Gastrocnemius medialis (tissue), 4 donors: Measurements from ENCODE around the gene MTURN. TPM values are rescaled to one million over a fixed set of nuclear protein-coding genes. Genes with fewer than 3 reads are reported as not detected.

ENCODE experiments used
- ATAC-seq, 2 donors: fragments of 150-250 bp; one replicate each; pipeline ENCODE4 v1.9.1; 2016
- DNase-seq, 2 donors: peaks; one replicate each; pipeline ENCODE4 v3.0.0-alpha.2; 2019
- H3K27ac ChIP-seq, 4 donors: fragments of 200-600 bp; sonication (generic); 1 replicate in 1 of 4; 2 replicates in 3 of 4; pipeline ENCODE4 v1.5.1; 2016 to 2018; ENCODE audit warnings: mild to moderate bottlenecking in 2 of 4, moderate library complexity in 1 of 4
- H3K27me3 ChIP-seq, 3 donors: fragments of 200-600 bp; sonication (generic) in 2 of 3; 1 replicate in 1 of 3; 2 replicates in 2 of 3; pipeline versions ENCODE4 v1.5.1 to v1.6.0; 2016 to 2019; ENCODE audit warnings: mild to moderate bottlenecking in 1 of 3, moderate library complexity in 1 of 3
- H3K36me3 ChIP-seq, 2 donors: fragments of 200-600 bp; sonication (generic) in 1 of 2; one replicate each; pipeline ENCODE4 v1.5.1; 2017 to 2018
- H3K4me1 ChIP-seq, 2 donors: fragments of 200-600 bp; sonication (generic) in 1 of 2; one replicate each; pipeline ENCODE4 v1.5.1; 2016 to 2017; ENCODE audit warnings: mild to moderate bottlenecking in 2 of 2
- H3K4me3 ChIP-seq, 4 donors: fragments of 200-600 bp; sonication (generic) in 3 of 4; 1 replicate in 1 of 4; 2 replicates in 3 of 4; pipeline ENCODE4 v1.5.1; 2016 to 2019; ENCODE audit warnings: mild to moderate bottlenecking in 2 of 4
- H3K9me3 ChIP-seq, 3 donors: fragments of 200-600 bp; sonication (generic) in 2 of 3; 1 replicate in 1 of 3; 2 replicates in 2 of 3; pipeline ENCODE4 v1.5.1; 2016 to 2019
- POLR2A ChIP-seq, 2 donors: fragments of 450-650 bp; IDR thresholded peaks; one replicate each; pipeline ENCODE4 v1.6.1; 2017; ENCODE audit warnings: antibody characterized with exemption in 2 of 2, mild to moderate bottlenecking in 2 of 2, moderate library complexity in 2 of 2
- in situ Hi-C, 4 donors: fragments of 200-750 bp; cut with MboI; loops; one replicate each; pipeline versions ENCODE4 v1.15.0 to v1.8.0; 2017; ENCODE audit warnings: low sequenced_read_pairs in 4 of 4
- intact Hi-C: fragments of 100-400 bp; cut with DNase I; formaldehyde crosslinking; loops from one replicate; pipeline ENCODE4 v1.15.1; 2023; ENCODE audit warnings: low total_unique reads
- total RNA-seq, 4 donors: library from RNA; depleted of rRNA; stranded (reverse); fragments of >200 nt; gene quantifications; one replicate each; pipeline versions ENCODE4 v1.1.0 to v1.2.3, GENCODE V29; 2016
- TF ChIP-seq, protein P1 (sequence below), 5 experiments: fragments of 450-650 bp in 3 of 5; fragments of 200-600 bp in 2 of 5; sonication (generic) in 2 of 5; IDR thresholded peaks in 4 of 5; conservative IDR thresholded peaks in 1 of 5; 1 replicate in 4 of 5; 2 replicates in 1 of 5; pipeline ENCODE4 v1.5.1; 2016 to 2019; ENCODE audit warnings: antibody characterized with exemption in 5 of 5, mild to moderate bottlenecking in 3 of 5, moderate library complexity in 3 of 5

Gene MTURN
- total RNA-seq, 4 donors from 2014 or later, result 32.9 to 81.9 (median 44.7) TPM

DNA sequence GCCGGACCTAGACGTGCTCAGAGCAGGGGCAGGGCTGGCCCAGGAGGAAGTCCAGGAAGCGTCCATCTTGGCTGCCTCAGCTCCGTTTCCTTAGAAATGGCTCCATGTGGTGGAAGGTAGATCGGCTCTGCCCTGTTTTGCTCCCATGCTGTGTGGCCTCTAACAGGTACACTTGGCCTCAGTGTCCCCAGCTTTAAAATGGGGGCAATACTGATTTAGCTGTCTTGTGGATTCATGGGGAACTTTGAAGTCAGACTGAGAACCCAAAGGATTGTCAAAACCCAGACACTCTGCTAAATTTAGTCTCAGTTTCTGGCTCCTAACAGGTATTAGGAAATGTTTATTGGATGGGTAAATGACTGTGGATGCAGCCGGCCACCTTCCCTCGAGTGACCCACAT, 15.9 kb downstream of the MTURN start:
- TF ChIP-seq POLR2A (IDR thresholded peaks at IDR 0.05), result no peak
- TF ChIP-seq, protein P1, sequence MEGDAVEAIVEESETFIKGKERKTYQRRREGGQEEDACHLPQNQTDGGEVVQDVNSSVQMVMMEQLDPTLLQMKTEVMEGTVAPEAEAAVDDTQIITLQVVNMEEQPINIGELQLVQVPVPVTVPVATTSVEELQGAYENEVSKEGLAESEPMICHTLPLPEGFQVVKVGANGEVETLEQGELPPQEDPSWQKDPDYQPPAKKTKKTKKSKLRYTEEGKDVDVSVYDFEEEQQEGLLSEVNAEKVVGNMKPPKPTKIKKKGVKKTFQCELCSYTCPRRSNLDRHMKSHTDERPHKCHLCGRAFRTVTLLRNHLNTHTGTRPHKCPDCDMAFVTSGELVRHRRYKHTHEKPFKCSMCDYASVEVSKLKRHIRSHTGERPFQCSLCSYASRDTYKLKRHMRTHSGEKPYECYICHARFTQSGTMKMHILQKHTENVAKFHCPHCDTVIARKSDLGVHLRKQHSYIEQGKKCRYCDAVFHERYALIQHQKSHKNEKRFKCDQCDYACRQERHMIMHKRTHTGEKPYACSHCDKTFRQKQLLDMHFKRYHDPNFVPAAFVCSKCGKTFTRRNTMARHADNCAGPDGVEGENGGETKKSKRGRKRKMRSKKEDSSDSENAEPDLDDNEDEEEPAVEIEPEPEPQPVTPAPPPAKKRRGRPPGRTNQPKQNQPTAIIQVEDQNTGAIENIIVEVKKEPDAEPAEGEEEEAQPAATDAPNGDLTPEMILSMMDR (IDR thresholded peaks at IDR 0.05 in 4 of 5, conservative IDR thresholded peaks at IDR 0.05 in 1 of 5), result no peak
- Histone ChIP-seq H3K27ac (peak overlapping the region in 1 of 4 donors; percentile 18), H3K9me3 (no peaks in the 10 kb centered on the region), H3K4me3 (no peak overlapping the region), H3K4me1 (peaks cover 25 to 28% of the 10 kb centered on the region in 2 donors), H3K36me3 (peaks cover 0 to 8% of the 10 kb centered on the region in 2 donors), H3K27me3 (no peaks in the 10 kb centered on the region)
- DNase-seq, result no peak
- no peak for ATAC-seq
- intact Hi-C loops, result no loop called here
- in situ Hi-C loops, result loop anchor here in 1 of 4 donors (25.0 kb wide), 1 partner anchor 412 kb away; no protein-coding TSS in a partner anchor

DNA sequence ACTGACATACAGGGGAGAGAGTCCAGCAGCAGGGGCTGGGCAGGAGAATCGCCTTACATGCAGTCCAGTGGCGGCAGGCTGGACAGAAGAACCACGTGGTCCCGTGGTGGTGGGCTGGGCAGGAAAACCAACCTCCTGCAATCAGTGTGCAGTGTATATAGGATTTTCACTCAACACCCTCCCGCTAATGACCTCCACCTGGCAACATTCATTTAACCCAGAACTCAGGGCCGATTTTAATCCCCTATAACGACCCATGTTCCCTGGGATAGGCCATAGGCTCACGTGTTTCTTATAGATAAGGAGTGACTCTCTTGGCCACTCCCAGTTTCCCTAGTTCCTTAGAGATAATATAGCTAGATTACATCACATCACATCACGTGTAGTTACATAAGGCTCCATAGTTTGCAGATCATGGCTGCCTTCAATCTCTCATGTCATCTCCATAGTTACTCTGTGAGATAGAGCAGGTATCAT, 19.4 kb downstream of the MTURN start:
- no peak for TF ChIP-seq POLR2A (IDR thresholded peaks at IDR 0.05)
- TF ChIP-seq, protein P1 (IDR thresholded peaks at IDR 0.05 in 4 of 5, conservative IDR thresholded peaks at IDR 0.05 in 1 of 5), result no peak

DNA sequence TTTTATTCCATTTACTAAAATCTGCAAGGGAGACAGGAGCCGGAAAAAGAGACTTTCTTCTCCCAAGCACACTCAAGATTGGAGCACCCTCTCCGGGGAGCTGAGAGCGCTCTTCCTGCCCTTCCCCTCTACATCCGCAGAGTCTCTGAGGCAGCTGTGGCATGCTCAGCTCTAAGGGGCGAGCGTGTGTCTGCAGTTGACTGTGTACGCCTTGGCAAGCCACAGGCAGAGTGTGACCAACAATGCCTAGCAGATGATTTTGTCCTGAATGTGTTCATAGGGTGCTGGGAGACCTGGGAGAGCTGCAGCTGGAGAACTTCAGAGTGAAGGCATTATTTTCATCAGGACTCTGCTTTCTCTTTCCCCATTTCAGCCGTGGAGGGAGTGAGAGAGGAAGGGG, 20.7 kb downstream of the MTURN start:
- no peak overlapping the region for H3K4me3 ChIP-seq
- DNase-seq (no peak), ATAC-seq (no peak)
- no peak for TF ChIP-seq POLR2A (IDR thresholded peaks at IDR 0.05)
- TF ChIP-seq, protein P1 (IDR thresholded peaks at IDR 0.05 in 4 of 5, conservative IDR thresholded peaks at IDR 0.05 in 1 of 5), result no peak
- in situ Hi-C loops (loop anchor here in 1 of 4 donors (25.0 kb wide), 1 partner anchor 407 kb away; no protein-coding TSS in a partner anchor), intact Hi-C loops (no loop called here)
- no peak overlapping the region for H3K27ac ChIP-seq
- no peaks in the 10 kb centered on the region for H3K9me3 ChIP-seq
- no peaks in the 10 kb centered on the region for H3K27me3 ChIP-seq
- H3K36me3 ChIP-seq, result peaks cover 0 to 14% of the 10 kb centered on the region in 2 donors
- peaks cover 6 to 7% of the 10 kb centered on the region in 2 donors for H3K4me1 ChIP-seq

More for the DNA sequence above, 19.4 kb downstream of the MTURN start:
- peaks cover 0 to 8% of the 10 kb centered on the region in 2 donors for H3K36me3 ChIP-seq
- no peak for DNase-seq
- no peaks in the 10 kb centered on the region for H3K27me3 ChIP-seq
- H3K27ac ChIP-seq, result no peak overlapping the region
- intact Hi-C loops (no loop called here), in situ Hi-C loops (loop anchor here in 1 of 4 donors (25.0 kb wide), 1 partner anchor 408 kb away; no protein-coding TSS in a partner anchor)
- no peak for ATAC-seq
- peaks cover 8 to 9% of the 10 kb centered on the region in 2 donors for H3K4me1 ChIP-seq
- H3K9me3 ChIP-seq, result no peaks in the 10 kb centered on the region
- H3K4me3 ChIP-seq, result no peak overlapping the region

DNA sequence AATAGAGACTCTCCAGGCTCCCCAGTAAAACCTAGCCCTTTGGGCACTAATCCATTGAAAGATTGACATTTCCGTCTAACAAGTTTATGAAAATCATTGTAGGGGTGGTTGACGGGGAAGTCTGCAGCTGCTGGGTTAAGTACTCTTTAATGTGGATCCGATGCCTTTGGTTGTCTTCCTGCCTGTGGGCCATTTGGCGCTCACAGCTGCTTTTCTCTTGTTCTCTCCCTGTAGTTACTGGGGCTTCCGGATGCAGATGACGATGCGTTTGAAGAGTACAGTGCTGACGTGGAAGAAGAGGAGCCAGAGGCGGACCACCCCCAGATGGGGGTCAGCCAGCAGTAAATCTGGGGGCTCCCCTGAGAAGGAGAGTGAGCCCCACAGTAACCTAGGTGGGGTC, 22.4 kb downstream of the MTURN start:
- Histone ChIP-seq H3K4me1 (no peaks in the 10 kb centered on the region), H3K9me3 (no peaks in the 10 kb centered on the region), H3K36me3 (peaks cover 0 to 13% of the 10 kb centered on the region in 2 donors), H3K27me3 (no peaks in the 10 kb centered on the region), H3K4me3 (no peak overlapping the region), H3K27ac (no peak overlapping the region)
- TF ChIP-seq, protein P1 (IDR thresholded peaks at IDR 0.05 in 4 of 5, conservative IDR thresholded peaks at IDR 0.05 in 1 of 5), result no peak
- no peak for TF ChIP-seq POLR2A (IDR thresholded peaks at IDR 0.05)
- no peak for ATAC-seq
- in situ Hi-C loops, result loop anchor here in 1 of 4 donors (25.0 kb wide), 1 partner anchor 405 kb away; no protein-coding TSS in a partner anchor
- DNase-seq, result no peak
- intact Hi-C loops, result no loop called here
